Mesenchymal stem cell (in vitro differentiated cells and primary cell): ENCODE measurements around the gene GLI1.
"Not testable (repeated sequence)": the region's sequence is repeated elsewhere in the genome, so short reads cannot be mapped to it uniquely, and the experiment has no call there.

Experiments
- DNase-seq: peaks from one replicate; pipeline ENCODE4 v3.0.0-alpha.2; 2013
- H2AFZ ChIP-seq: one replicate; pipeline ENCODE4 v1.6.1; 2013; ENCODE audit warnings: low read depth, mild to moderate bottlenecking, control low read depth, inconsistent platforms, low read length, moderate library complexity
- H2AK5ac ChIP-seq: 2 replicates; pipeline ENCODE4 v1.6.1; 2013; ENCODE audit warnings: low read length, moderate library complexity, mild to moderate bottlenecking, inconsistent platforms; ENCODE audit not compliant: severe bottlenecking
- H2BK120ac ChIP-seq: one replicate; pipeline ENCODE4 v1.6.1; 2013; ENCODE audit warnings: low read depth, mild to moderate bottlenecking, inconsistent platforms, low read length, moderate library complexity
- H2BK12ac ChIP-seq, 2 experiments: one replicate each; pipeline ENCODE4 v1.6.1; 2013; ENCODE audit warnings: inconsistent platforms in 2 of 2, low read length in 2 of 2, mild to moderate bottlenecking in 2 of 2, moderate library complexity in 2 of 2, control low read depth in 1 of 2
- H2BK15ac ChIP-seq: one replicate; pipeline ENCODE4 v1.6.1; 2013; ENCODE audit warnings: mild to moderate bottlenecking, low read depth, inconsistent platforms; ENCODE audit not compliant: poor library complexity, severe bottlenecking
- H2BK5ac ChIP-seq: 2 replicates; pipeline ENCODE4 v1.6.1; 2013; ENCODE audit warnings: low read depth, mild to moderate bottlenecking, low read length, control low read depth, inconsistent platforms; ENCODE audit not compliant: poor library complexity, severe bottlenecking
- H3K14ac ChIP-seq, 2 experiments: one replicate each; pipeline ENCODE4 v1.6.1; 2013; ENCODE audit warnings: inconsistent platforms in 2 of 2, low read length in 2 of 2, control low read depth in 1 of 2, mild to moderate bottlenecking in 1 of 2, moderate library complexity in 1 of 2
- H3K18ac ChIP-seq, 2 experiments: one replicate each; pipeline ENCODE4 v1.6.1; 2013; ENCODE audit warnings: inconsistent platforms in 2 of 2, low read length in 2 of 2, control low read depth in 1 of 2, low read depth in 1 of 2, mild to moderate bottlenecking in 1 of 2
- H3K23ac ChIP-seq, 2 experiments: one replicate each; pipeline ENCODE4 v1.6.1; 2013; ENCODE audit warnings: inconsistent platforms in 2 of 2, low read length in 2 of 2, mild to moderate bottlenecking in 2 of 2, moderate library complexity in 2 of 2, control low read depth in 1 of 2
- H3K27ac ChIP-seq: 2 replicates; pipeline ENCODE4 v1.5.1; 2013; ENCODE audit warnings: mild to moderate bottlenecking, moderate library complexity, low read length, control low read depth, inconsistent platforms; ENCODE audit not compliant: poor library complexity, severe bottlenecking
- H3K27me3 ChIP-seq, 2 experiments: 2 replicates each; pipeline versions ENCODE4 v1.6.1 to v1.7.0; 2013; ENCODE audit warnings: low read length in 2 of 2, mild to moderate bottlenecking in 2 of 2, moderate library complexity in 2 of 2, control low read depth in 1 of 2, inconsistent platforms in 1 of 2; ENCODE audit not compliant: control insufficient read depth in 1 of 2, insufficient read depth in 1 of 2
- H3K36me3 ChIP-seq, 2 experiments: 2 replicates each; pipeline versions ENCODE4 v1.6.1 to v1.7.0; 2013; ENCODE audit warnings: low read length in 2 of 2, control low read depth in 1 of 2, inconsistent platforms in 1 of 2, low read depth in 1 of 2, mild to moderate bottlenecking in 1 of 2; ENCODE audit not compliant: insufficient read depth in 2 of 2, control insufficient read depth in 1 of 2
- H3K4ac ChIP-seq, 2 experiments: one replicate each; pipeline ENCODE4 v1.6.1; 2013; ENCODE audit warnings: inconsistent platforms in 2 of 2, low read length in 2 of 2, mild to moderate bottlenecking in 2 of 2, moderate library complexity in 2 of 2, control low read depth in 1 of 2, low read depth in 1 of 2
- H3K4me1 ChIP-seq: 2 replicates; pipeline ENCODE4 v1.6.1; 2013; ENCODE audit warnings: low read depth, low read length, control low read depth; ENCODE audit not compliant: control insufficient read depth, insufficient read depth
- H3K4me2 ChIP-seq: 2 replicates; pipeline ENCODE4 v1.6.1; 2013; ENCODE audit warnings: low read length, mild to moderate bottlenecking, inconsistent platforms; ENCODE audit not compliant: poor library complexity, severe bottlenecking
- H3K4me3 ChIP-seq, 2 experiments: 2 replicates each; pipeline versions ENCODE4 v1.5.1 to v1.7.0; 2013; ENCODE audit warnings: low read length in 2 of 2, mild to moderate bottlenecking in 2 of 2, control low read depth in 1 of 2, low read depth in 1 of 2; ENCODE audit not compliant: insufficient read depth in 1 of 2
- H3K79me1 ChIP-seq: replicated peaks from 2 replicates; pipeline ENCODE4 v1.6.1; 2013; ENCODE audit warnings: mild to moderate bottlenecking, control low read depth, low read length, inconsistent platforms; ENCODE audit not compliant: poor library complexity, severe bottlenecking
- H3K9ac ChIP-seq: 2 replicates; pipeline ENCODE4 v1.7.0; 2013; ENCODE audit warnings: mild to moderate bottlenecking, low read length, moderate library complexity
- H3K9me3 ChIP-seq: 2 replicates; pipeline ENCODE4 v1.7.0; 2013; ENCODE audit warnings: mild to moderate bottlenecking, low read length; ENCODE audit not compliant: control insufficient read depth
- H4K8ac ChIP-seq: one replicate; pipeline ENCODE4 v1.6.1; 2013; ENCODE audit warnings: inconsistent platforms, mild to moderate bottlenecking, low read length, moderate library complexity
- H4K91ac ChIP-seq: one replicate; pipeline ENCODE4 v1.6.1; 2013; ENCODE audit warnings: mild to moderate bottlenecking, low read length, inconsistent platforms
- WGBS: methylation state at CpG from one replicate; pipeline ENCODE4 v1.1.7; 2013; ENCODE audit warnings: mixed read lengths; 5-methylcytosine and 5-hydroxymethylcytosine counted together

GLI1 gene

GRCh38 chr12:57426948-57427347, 32.6 kb upstream of the GLI1 start:
- H3K4me3 ChIP-seq, result not testable (repeated sequence)

DNA sequence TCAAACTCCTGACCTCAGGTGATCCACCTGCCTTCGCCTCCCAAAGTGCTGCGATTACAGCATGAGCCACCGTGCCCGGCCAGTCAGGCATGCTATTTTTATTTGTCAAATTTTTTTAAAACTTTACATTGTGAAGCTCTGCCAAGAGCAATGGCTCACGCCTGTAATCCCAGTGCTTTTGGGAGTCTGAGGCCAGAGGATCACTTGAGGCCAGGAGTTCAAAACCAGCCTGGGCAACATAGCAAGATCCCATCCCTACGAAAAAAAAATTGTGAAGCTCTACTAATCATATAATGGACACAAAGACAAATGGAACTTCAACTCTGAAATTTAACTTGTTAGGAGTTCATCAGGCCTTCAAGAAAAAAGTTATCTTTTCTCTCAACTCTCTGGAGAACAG, 30.6 kb upstream of the GLI1 start:
- H3K4me1 ChIP-seq, result peaks cover 4% of the 10 kb centered on the region
- H4K8ac ChIP-seq, result no peak overlapping the region
- no peak overlapping the region for H3K4ac ChIP-seq
- no peak for DNase-seq
- H3K23ac ChIP-seq, result no peak overlapping the region
- H3K4me3 ChIP-seq, result peak overlapping the region in 1 of 2 experiments; percentile 88
- H2AFZ ChIP-seq, result no peak overlapping the region
- H3K27ac ChIP-seq, result no peak overlapping the region
- peaks cover 14% of the 10 kb centered on the region for H3K79me1 ChIP-seq
- no peak overlapping the region for H2BK5ac ChIP-seq
- no peak overlapping the region for H2BK120ac ChIP-seq
- H3K9ac ChIP-seq, result peak overlapping the region; percentile 92
- no peak overlapping the region for H3K4me2 ChIP-seq
- no peaks in the 10 kb centered on the region for H3K9me3 ChIP-seq
- no peak overlapping the region for H2AK5ac ChIP-seq
- H3K18ac ChIP-seq, result no peak overlapping the region
- WGBS, result 89% methylated on average over 6 of the region's 6 CpGs
- H3K36me3 ChIP-seq, result peaks cover 6 to 10% of the 10 kb centered on the region in 2 experiments
- no peak overlapping the region for H2BK15ac ChIP-seq
- no peak overlapping the region for H4K91ac ChIP-seq
- H2BK12ac ChIP-seq, result no peak overlapping the region
- H3K14ac ChIP-seq, result no peak overlapping the region
- H3K27me3 ChIP-seq, result no peaks in the 10 kb centered on the region

More at GRCh38 chr12:57426948-57427347, 32.6 kb upstream of the GLI1 start:
- not testable (repeated sequence) for H3K27me3 ChIP-seq, H4K8ac ChIP-seq, H3K18ac ChIP-seq, H2BK120ac ChIP-seq, H2BK15ac ChIP-seq, H3K4ac ChIP-seq, H3K9me3 ChIP-seq, H2AFZ ChIP-seq, H3K23ac ChIP-seq, H2BK5ac ChIP-seq, H4K91ac ChIP-seq, H2BK12ac ChIP-seq, H2AK5ac ChIP-seq, H3K27ac ChIP-seq, DNase-seq, H3K4me2 ChIP-seq, H3K14ac ChIP-seq, H3K9ac ChIP-seq, H3K4me1 ChIP-seq
- 94% methylated on average over 8 of the region's 10 CpGs for WGBS
- Histone ChIP-seq H3K36me3 (peaks cover 12 to 18% of the 10 kb centered on the region in 2 experiments), H3K79me1 (peaks cover 24% of the 10 kb centered on the region)

DNA sequence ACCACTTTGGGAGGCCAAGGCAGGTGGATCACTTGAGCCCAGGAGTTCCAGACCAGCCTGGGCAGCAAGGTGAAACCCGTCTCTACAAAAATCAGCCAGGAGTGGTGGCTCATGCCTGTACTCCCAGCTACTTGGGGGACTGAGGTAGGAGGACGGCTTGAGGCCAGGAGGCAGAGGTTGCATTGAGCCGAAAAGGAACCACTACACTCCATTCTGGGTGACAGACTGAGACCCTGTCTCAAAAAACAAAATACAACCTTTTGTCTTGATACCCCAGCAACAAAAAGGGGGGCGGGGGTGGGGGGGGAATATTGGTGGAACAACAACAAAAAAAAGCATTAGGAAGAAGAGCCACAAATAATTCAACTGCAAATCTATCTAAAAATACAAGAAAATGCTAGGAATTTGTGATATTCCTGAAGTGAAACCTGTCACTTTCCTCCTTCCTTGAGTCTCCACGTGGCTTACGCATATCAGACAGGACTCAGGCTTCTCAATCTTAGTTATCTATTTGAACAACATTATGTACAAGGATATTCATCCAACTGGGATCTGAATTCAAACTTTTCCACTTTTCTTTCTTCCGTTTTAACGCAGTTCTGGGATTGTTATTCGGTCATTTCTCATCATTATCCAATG, 30.0 kb upstream of the GLI1 start:
- H3K27ac ChIP-seq, result peak overlapping the region; percentile 78
- no peak overlapping the region for H2BK15ac ChIP-seq
- peak overlapping the region in 1 of 2 experiments; percentile 88 for H3K4me3 ChIP-seq
- 54% methylated on average over 7 of the region's 9 CpGs for WGBS
- H3K14ac ChIP-seq, result no peak overlapping the region
- no peak overlapping the region for H4K8ac ChIP-seq
- peak overlapping the region; percentile 81 for H3K4me2 ChIP-seq
- no peak overlapping the region for H2AK5ac ChIP-seq
- peaks cover 4% of the 10 kb centered on the region for H3K4me1 ChIP-seq
- no peak overlapping the region for H4K91ac ChIP-seq
- H3K9me3 ChIP-seq, result no peaks in the 10 kb centered on the region
- peaks cover 8% of the 10 kb centered on the region for H3K79me1 ChIP-seq
- no peak for DNase-seq
- H3K27me3 ChIP-seq, result no peaks in the 10 kb centered on the region
- no peak overlapping the region for H2BK5ac ChIP-seq
- peaks cover 3 to 6% of the 10 kb centered on the region in 2 experiments for H3K36me3 ChIP-seq
- H2BK12ac ChIP-seq, result no peak overlapping the region
- H2BK120ac ChIP-seq, result no peak overlapping the region
- no peak overlapping the region for H2AFZ ChIP-seq
- H3K18ac ChIP-seq, result peak overlapping the region in 1 of 2 experiments; percentile 54
- H3K9ac ChIP-seq, result peak overlapping the region; percentile 92
- no peak overlapping the region for H3K4ac ChIP-seq
- no peak overlapping the region for H3K23ac ChIP-seq

- H3K27ac ChIP-seq, result peak overlapping the region; percentile 78
- no peaks in the 10 kb centered on the region for H3K27me3 ChIP-seq
- H3K14ac ChIP-seq, result peak overlapping the region in 1 of 2 experiments; percentile 36
- no peak overlapping the region for H2BK5ac ChIP-seq
- peak overlapping the region; percentile 92 for H3K9ac ChIP-seq
- peak; percentile 63 for DNase-seq
- peak overlapping the region; percentile 95 for H2BK120ac ChIP-seq
- H2AK5ac ChIP-seq, result no peak overlapping the region
- peak overlapping the region; percentile 75 to 88 for H3K4me3 ChIP-seq
- peaks cover 3 to 4% of the 10 kb centered on the region in 2 experiments for H3K36me3 ChIP-seq
- peak overlapping the region; percentile 75 to 80 for H3K18ac ChIP-seq
- peak overlapping the region; percentile 81 for H3K4me2 ChIP-seq
- no peak overlapping the region for H3K23ac ChIP-seq
- H2AFZ ChIP-seq, result no peak overlapping the region
- H2BK15ac ChIP-seq, result peak overlapping the region; percentile 83
- no peaks in the 10 kb centered on the region for H3K9me3 ChIP-seq
- H3K79me1 ChIP-seq, result peaks cover 6% of the 10 kb centered on the region
- peak overlapping the region; percentile 50 for H4K91ac ChIP-seq
- peak overlapping the region; percentile 64 for H4K8ac ChIP-seq
- no peak overlapping the region for H3K4ac ChIP-seq
- H3K4me1 ChIP-seq, result peaks cover 4% of the 10 kb centered on the region
- 2% methylated on average over 68 of the region's 74 CpGs for whole genome bisulfite sequencing
- H2BK12ac ChIP-seq, result no peak overlapping the region
Measured at GRCh38 chr12:57430112-57430930, 29.3 kb upstream of the GLI1 start.
